OCI-LY7 (cell line): Measurements from ENCODE around the gene TMEM179. TPM values are rescaled to one million over a fixed set of nuclear protein-coding genes. Genes with fewer than 3 reads are reported as not detected.

Source experiments
- BruUV-seq: library from RNA; stranded (reverse); fragments of 400-500 nt; replicated peaks from 2 replicates; lab custom pipeline; 2021; lab: Mats Ljungman, UMichigan
- CTCF ChIA-PET: fragments of 300-600 bp; sonication (Branson Sonifier 250); formaldehyde crosslinking; loops from one replicate; lab custom pipeline; 2022; ENCODE audit warnings: antibody characterized with exemption; ENCODE audit not compliant: unreplicated experiment; lab: Charles Lee
- POLR2A ChIA-PET: fragments of 300-600 bp; sonication (Branson Sonifier 250); formaldehyde crosslinking; loops from one replicate; lab custom pipeline; 2022; ENCODE audit warnings: antibody characterized with exemption; lab: Charles Lee
- DNase-seq: peaks from one replicate; pipeline ENCODE4 v3.0.0-alpha.2; 2015; ENCODE audit warnings: low spot score
- H2AFZ ChIP-seq: fragments of 200-600 bp; sonication (generic), shearing (Covaris generic); 2 replicates; pipeline ENCODE4 v1.6.1; 2014; ENCODE audit warnings: mild to moderate bottlenecking, antibody characterized with exemption, low read length, moderate library complexity
- H3K27ac ChIP-seq: fragments of 200-600 bp; sonication (generic); 2 replicates; pipeline ENCODE4 v1.5.1; 2014; ENCODE audit warnings: mixed run types, low read depth, mild to moderate bottlenecking, moderate library complexity, low read length, inconsistent platforms; ENCODE audit not compliant: poor library complexity, severe bottlenecking
- H3K36me3 ChIP-seq: fragments of 200-600 bp; sonication (generic); 2 replicates; pipeline ENCODE4 v1.6.1; 2014; ENCODE audit warnings: mild to moderate bottlenecking, antibody characterized with exemption, low read length, moderate library complexity, mixed read lengths; ENCODE audit not compliant: insufficient read depth
- H3K4me1 ChIP-seq: fragments of 200-600 bp; sonication (generic); 2 replicates; pipeline ENCODE4 v1.5.1; 2014; ENCODE audit warnings: mild to moderate bottlenecking, low read length; ENCODE audit not compliant: insufficient read depth, poor library complexity, severe bottlenecking
- H3K4me2 ChIP-seq: fragments of 200-600 bp; sonication (generic); 2 replicates; pipeline ENCODE4 v1.6.1; 2014; ENCODE audit warnings: mild to moderate bottlenecking, low read length
- H3K4me3 ChIP-seq: fragments of 200-600 bp; sonication (generic); 2 replicates; pipeline ENCODE4 v1.5.1; 2014; ENCODE audit warnings: mild to moderate bottlenecking, low read depth, low read length; ENCODE audit not compliant: poor library complexity, severe bottlenecking
- H3K79me2 ChIP-seq: fragments of 200-600 bp; sonication (generic); 2 replicates; pipeline ENCODE4 v1.6.1; 2016; ENCODE audit warnings: low read depth, mild to moderate bottlenecking, low read length, moderate library complexity, mixed read lengths; ENCODE audit not compliant: insufficient read depth
- H3K9me2 ChIP-seq: fragments of 200-600 bp; sonication (generic); 2 replicates; pipeline ENCODE4 v1.6.1; 2016; ENCODE audit warnings: mild to moderate bottlenecking, low read length, mixed read lengths; ENCODE audit not compliant: insufficient read depth
- H3K9me3 ChIP-seq: fragments of 200-600 bp; sonication (generic); 2 replicates; pipeline ENCODE4 v1.6.1; 2014; ENCODE audit warnings: mild to moderate bottlenecking, mixed run types, low read length, mixed read lengths
- H4K20me1 ChIP-seq: fragments of 200-600 bp; sonication (generic); 2 replicates; pipeline ENCODE4 v1.6.1; 2014; ENCODE audit warnings: mild to moderate bottlenecking, antibody characterized with exemption, low read length, moderate library complexity, mixed read lengths; ENCODE audit not compliant: insufficient read depth
- EZH2phosphoT487 ChIP-seq: fragments of 200-600 bp; sonication (generic); IDR thresholded peaks from 2 replicates; pipeline ENCODE4 v1.6.1; 2018; ENCODE audit warnings: low read depth, borderline replicate concordance, mild to moderate bottlenecking, mixed run types, antibody characterized with exemption, low read length, moderate library complexity, mixed read lengths
- intact Hi-C: fragments of 100-400 bp; cut with micrococcal nuclease; formaldehyde crosslinking; loops from one replicate; pipeline ENCODE4 v1.10.0; 2022; ENCODE audit not compliant: unreplicated experiment
- total RNA-seq, 2 experiments: library from RNA; depleted of rRNA in 1 of 2; stranded (reverse); fragments of >200 nt in 1 of 2; shearing (Covaris generic) in 1 of 2; gene quantifications; 2 replicates each; pipeline ENCODE4 v1.2.3, GENCODE V29; 2014 to 2022
- TF ChIP-seq, protein P1 (sequence below): fragments of 200-600 bp; sonication (generic); conservative IDR thresholded peaks from 2 replicates; pipeline ENCODE4 v1.5.1; 2014; ENCODE audit warnings: mild to moderate bottlenecking, antibody characterized with exemption, low read length, moderate library complexity, mixed read lengths

Gene TMEM179
- total RNA-seq, 2 experiments from 2014 or later = not detected

DNA sequence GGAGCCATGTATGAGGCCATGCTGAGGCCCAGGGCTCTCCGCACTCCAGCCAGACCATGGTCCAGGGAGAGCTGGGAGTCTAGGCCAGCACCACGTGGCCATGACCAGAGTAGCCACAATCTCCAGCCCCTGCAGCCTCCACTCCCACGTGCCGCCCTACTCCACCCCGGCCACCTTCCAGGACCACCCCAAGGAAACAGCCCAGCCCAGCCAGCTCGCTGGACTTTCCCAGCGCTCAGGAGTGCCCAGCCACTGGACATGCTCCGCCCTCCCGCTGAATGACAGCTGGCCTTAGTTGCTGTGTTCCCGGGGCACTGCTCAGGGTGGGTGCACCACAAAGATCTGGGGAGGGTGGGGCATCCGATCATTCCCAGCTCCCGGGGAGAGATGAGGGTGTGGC, 27.1 kb downstream of the TMEM179 start:
- no peaks in the 10 kb centered on the region for H3K9me3 ChIP-seq
- no peaks in the 10 kb centered on the region for H3K9me2 ChIP-seq
- no peaks in the 10 kb centered on the region for H3K79me2 ChIP-seq
- H2AFZ ChIP-seq = no peak overlapping the region
- intact Hi-C loops = no loop called here
- POLR2A ChIA-PET = interaction anchor here (0.6 kb wide), 1 partner anchor 1865 kb away, joined by 6 read pairs; no protein-coding TSS in a partner anchor
- no peak overlapping the region for H3K27ac ChIP-seq
- no peak overlapping the region for H3K4me3 ChIP-seq
- no peaks in the 10 kb centered on the region for H3K36me3 ChIP-seq
- H4K20me1 ChIP-seq = no peaks in the 10 kb centered on the region
- no peaks in the 10 kb centered on the region for H3K4me1 ChIP-seq
- no peak for TF ChIP-seq EZH2phosphoT487
- TF ChIP-seq, protein P1, sequence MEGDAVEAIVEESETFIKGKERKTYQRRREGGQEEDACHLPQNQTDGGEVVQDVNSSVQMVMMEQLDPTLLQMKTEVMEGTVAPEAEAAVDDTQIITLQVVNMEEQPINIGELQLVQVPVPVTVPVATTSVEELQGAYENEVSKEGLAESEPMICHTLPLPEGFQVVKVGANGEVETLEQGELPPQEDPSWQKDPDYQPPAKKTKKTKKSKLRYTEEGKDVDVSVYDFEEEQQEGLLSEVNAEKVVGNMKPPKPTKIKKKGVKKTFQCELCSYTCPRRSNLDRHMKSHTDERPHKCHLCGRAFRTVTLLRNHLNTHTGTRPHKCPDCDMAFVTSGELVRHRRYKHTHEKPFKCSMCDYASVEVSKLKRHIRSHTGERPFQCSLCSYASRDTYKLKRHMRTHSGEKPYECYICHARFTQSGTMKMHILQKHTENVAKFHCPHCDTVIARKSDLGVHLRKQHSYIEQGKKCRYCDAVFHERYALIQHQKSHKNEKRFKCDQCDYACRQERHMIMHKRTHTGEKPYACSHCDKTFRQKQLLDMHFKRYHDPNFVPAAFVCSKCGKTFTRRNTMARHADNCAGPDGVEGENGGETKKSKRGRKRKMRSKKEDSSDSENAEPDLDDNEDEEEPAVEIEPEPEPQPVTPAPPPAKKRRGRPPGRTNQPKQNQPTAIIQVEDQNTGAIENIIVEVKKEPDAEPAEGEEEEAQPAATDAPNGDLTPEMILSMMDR = no peak
- CTCF ChIA-PET = no interaction called here
- DNase-seq = no peak
- no peak overlapping the region for H3K4me2 ChIP-seq
- no TSS peak for BruUV-seq

- Histone ChIP-seq H3K79me2 (no peaks in the 10 kb centered on the region), H4K20me1 (no peaks in the 10 kb centered on the region), H3K9me3 (no peaks in the 10 kb centered on the region), H3K27ac (no peak overlapping the region), H3K4me3 (no peak overlapping the region), H3K9me2 (no peaks in the 10 kb centered on the region), H3K4me1 (no peaks in the 10 kb centered on the region), H3K4me2 (no peak overlapping the region), H3K36me3 (no peaks in the 10 kb centered on the region), H2AFZ (no peak overlapping the region)
- no peak for TF ChIP-seq EZH2phosphoT487
- TF ChIP-seq, protein P1 = no peak
- intact Hi-C loops = no loop called here
- no TSS peak for BruUV-seq
- CTCF ChIA-PET = no interaction called here
- no peak for DNase-seq
- POLR2A ChIA-PET = interaction anchor here (0.6 kb wide), 1 partner anchor 1864 kb away, joined by 6 read pairs; no protein-coding TSS in a partner anchor
These were observed 27.6 kb downstream of the TMEM179 start for GRCh38 chr14:104576970-104577332.

DNA sequence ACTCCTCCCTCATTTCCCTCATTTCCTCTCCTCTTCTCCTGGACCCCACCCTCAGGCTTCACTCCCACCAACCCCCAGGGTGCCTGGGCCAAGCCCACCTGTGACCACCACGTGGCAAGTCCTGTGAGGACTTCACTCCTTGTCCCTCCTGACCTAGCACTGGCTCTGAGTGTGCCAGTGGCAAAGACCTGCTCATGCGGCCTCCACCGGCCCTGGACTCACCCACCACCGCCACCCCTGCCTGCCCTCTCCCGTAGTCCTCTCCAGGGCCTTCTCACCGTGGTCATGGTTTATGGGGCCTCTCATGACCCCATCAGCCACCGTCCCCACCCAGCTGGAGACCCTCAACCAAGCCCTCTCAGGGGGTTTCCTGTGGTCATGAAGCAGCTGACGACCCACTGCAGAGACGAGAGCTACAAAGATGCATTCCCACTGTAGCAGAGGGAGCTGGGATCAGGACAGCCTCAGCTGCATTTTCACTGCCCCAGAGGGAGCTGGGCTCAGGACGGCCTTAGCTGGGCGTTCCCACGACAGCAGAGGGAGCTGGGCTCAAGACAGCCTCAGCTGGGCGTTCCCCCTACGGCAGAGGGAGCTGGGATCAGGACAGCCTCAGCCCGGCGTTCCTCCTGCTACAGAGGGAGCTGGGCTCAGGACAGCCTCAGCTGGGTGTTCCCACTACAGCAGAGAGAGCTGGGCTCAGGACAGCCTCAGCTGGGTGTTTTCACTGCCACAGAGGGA, 28.2 kb downstream of the TMEM179 start:
- DNase-seq = no peak
- no peaks in the 10 kb centered on the region for H4K20me1 ChIP-seq
- intact Hi-C loops = no loop called here
- H3K36me3 ChIP-seq = no peaks in the 10 kb centered on the region
- H3K27ac ChIP-seq = no peak overlapping the region
- no peaks in the 10 kb centered on the region for H3K4me1 ChIP-seq
- no TSS peak for BruUV-seq
- H3K79me2 ChIP-seq = no peaks in the 10 kb centered on the region
- H3K4me3 ChIP-seq = no peak overlapping the region
- POLR2A ChIA-PET = no interaction called here
- H2AFZ ChIP-seq = no peak overlapping the region
- TF ChIP-seq, protein P1 = no peak
- no peak for TF ChIP-seq EZH2phosphoT487
- CTCF ChIA-PET = no interaction called here
- no peaks in the 10 kb centered on the region for H3K9me2 ChIP-seq
- H3K9me3 ChIP-seq = no peaks in the 10 kb centered on the region
- no peak overlapping the region for H3K4me2 ChIP-seq
